A549 (cell line): ENCODE data around the gene PTH. TPM values are rescaled to one million over a fixed set of nuclear protein-coding genes. Genes with fewer than 3 reads are reported as not detected.

Experiments used
- ATAC-seq, 2 experiments: fragments of 200-7000 bp in 1 of 2; fragments of >200 bp in 1 of 2; cut with Nextera tagmentation in 1 of 2; cut with Tn5 transposase in 1 of 2; 3 replicates each; pipeline versions ENCODE4 v1.8.0 to v1.9.1; 2018 to 2020; ENCODE audit warnings: mild to moderate bottlenecking in 1 of 2, moderate library complexity in 1 of 2
- CTCF ChIA-PET: fragments of 300-600 bp; sonication (Branson Sonifier 250); formaldehyde crosslinking; extraction: SDS; loops from one replicate; lab custom pipeline; 2021; ENCODE audit warnings: antibody characterized with exemption, inconsistent platforms; lab: Yijun Ruan, JAX
- POLR2A ChIA-PET: fragments of 350-600 bp; formaldehyde crosslinking; extraction: SDS; loops from one replicate; lab custom pipeline; 2021; ENCODE audit warnings: antibody characterized with exemption, inconsistent platforms; lab: Yijun Ruan, JAX
- DNase-seq, 2 experiments: peaks; one replicate each; pipeline versions ENCODE4 v3.0.0 to v3.0.0-alpha.2; 2011 to 2016; ENCODE audit warnings: low read depth in 1 of 2, low spot score in 1 of 2
- FAIRE-seq: peaks from 2 replicates; lab custom pipeline; 2011; peaks lifted over from hg19 to GRCh38; lab: Jason Lieb, UNC
- H3K27ac ChIP-seq, 2 experiments: fragments of >200 bp; sonication (Bioruptor Twin); formaldehyde crosslinking; 3 replicates each; pipeline ENCODE4 v1.5.1; 2016 to 2017
- H3K4me1 ChIP-seq: fragments of >200 bp; sonication (Bioruptor Twin); formaldehyde crosslinking; 3 replicates; pipeline ENCODE4 v1.6.1; 2016
- H3K4me2 ChIP-seq: fragments of >200 bp; sonication (Bioruptor Twin); formaldehyde crosslinking; 3 replicates; pipeline ENCODE4 v1.6.1; 2016
- H3K4me3 ChIP-seq: fragments of >200 bp; sonication (Bioruptor Twin); formaldehyde crosslinking; 3 replicates; pipeline ENCODE4 v1.5.1; 2016
- H3K9me3 ChIP-seq: fragments of >200 bp; sonication (Bioruptor Twin); formaldehyde crosslinking; 3 replicates; pipeline ENCODE4 v1.6.1; 2016
- CHD2 ChIP-seq: fragments of 150-350 bp; IDR thresholded peaks from 2 replicates; pipeline ENCODE4 v1.6.1; 2014; ENCODE audit warnings: low read length; ENCODE audit not compliant: partially characterized antibody
- EHMT2 ChIP-seq: fragments of 200-600 bp; sonication (generic); IDR thresholded peaks from 2 replicates; pipeline ENCODE4 v1.6.1; 2016; ENCODE audit warnings: antibody characterized with exemption, low read depth, mild to moderate bottlenecking, moderate library complexity
- EP300 ChIP-seq, 2 experiments: fragments of >200 bp; sonication (Bioruptor Twin); formaldehyde crosslinking; IDR thresholded peaks; 2 replicates in 1 of 2; 3 replicates in 1 of 2; pipeline ENCODE4 v1.6.1; 2016 to 2017
- FOXS1 ChIP-seq: fragments of 250-450 bp; sonication (Bioruptor Pico); IDR thresholded peaks from 2 replicates; pipeline ENCODE4 v1.5.0; 2020; ENCODE audit warnings: mild to moderate bottlenecking, moderate library complexity
- GATA3 ChIP-seq: IDR thresholded peaks from 2 replicates; pipeline ENCODE4 v1.6.1; 2012; ENCODE audit warnings: borderline replicate concordance
- HDAC2 ChIP-seq: fragments of 200-600 bp; sonication (generic); IDR thresholded peaks from 2 replicates; pipeline ENCODE4 v1.6.1; 2016
- HOXB5 ChIP-seq: fragments of 250-450 bp; sonication (Bioruptor Pico); IDR thresholded peaks from 2 replicates; pipeline ENCODE4 v1.5.0; 2020; ENCODE audit warnings: mild to moderate bottlenecking, moderate library complexity
- JUN ChIP-seq, 2 experiments: fragments of >200 bp; sonication (Bioruptor Twin); formaldehyde crosslinking; IDR thresholded peaks; 2 replicates in 1 of 2; 3 replicates in 1 of 2; pipeline ENCODE4 v1.6.1; 2016 to 2017
- KDM1A ChIP-seq: fragments of 200-600 bp; sonication (generic); IDR thresholded peaks from 2 replicates; pipeline ENCODE4 v1.6.1; 2016; ENCODE audit warnings: low read depth, mild to moderate bottlenecking
- MAFK ChIP-seq: fragments of 450-650 bp; IDR thresholded peaks from 2 replicates; pipeline ENCODE4 v1.6.1; 2014; ENCODE audit not compliant: partially characterized antibody
- PHF8 ChIP-seq: fragments of 200-600 bp; sonication (generic); IDR thresholded peaks from 2 replicates; pipeline ENCODE4 v1.6.1; 2016; ENCODE audit warnings: low read depth, mild to moderate bottlenecking, antibody characterized with exemption, moderate library complexity, borderline replicate concordance
- POLR2A ChIP-seq: IDR thresholded peaks from 2 replicates; pipeline ENCODE4 v1.6.1; 2012; ENCODE audit warnings: mild to moderate bottlenecking, low read length
- RAD21 ChIP-seq, 2 experiments: fragments of >200 bp in 1 of 2; sonication (Bioruptor Twin) in 1 of 2; formaldehyde crosslinking in 1 of 2; IDR thresholded peaks in 1 of 2; conservative IDR thresholded peaks in 1 of 2; 2 replicates in 1 of 2; 3 replicates in 1 of 2; pipeline ENCODE4 v1.6.1; 2012 to 2018; ENCODE audit warnings: inconsistent platforms in 1 of 2
- RARB ChIP-seq: fragments of 250-450 bp; sonication (Bioruptor Pico); IDR thresholded peaks from 2 replicates; pipeline ENCODE4 v1.8.0; 2021; ENCODE audit warnings: mild to moderate bottlenecking, moderate library complexity
- TP53 ChIP-seq: fragments of 250-450 bp; sonication (Bioruptor Pico); IDR thresholded peaks from 2 replicates; pipeline ENCODE4 v1.5.0; 2021; ENCODE audit warnings: mild to moderate bottlenecking, moderate library complexity
- WGBS: methylation state at CpG from one replicate; pipeline ENCODE4 v1.1.6; 2017; ENCODE audit errors: missing lambda C conversion rate; 5-methylcytosine and 5-hydroxymethylcytosine counted together
- polyA plus RNA-seq, 4 experiments: library from polyadenylated mRNA; depleted of rRNA in 3 of 4; stranded (reverse); fragments of >200 nt; fragmentation: RNase III in 1 of 4; extraction: RNeasy Plus Mini Kit Qiagen cat#74134 plus additional on column Dnase treatment in 1 of 4; gene quantifications; 2 replicates in 3 of 4; 3 replicates in 1 of 4; pipeline ENCODE4 v1.2.3, GENCODE V29; 2011 to 2017
- TF ChIP-seq, protein P1 (sequence below): IDR thresholded peaks from 2 replicates; pipeline ENCODE4 v1.6.1; 2012
- TF ChIP-seq, protein P2 (sequence below): fragments of 150-350 bp; IDR thresholded peaks from 2 replicates; pipeline ENCODE4 v1.6.1; 2014; ENCODE audit warnings: low read depth, mild to moderate bottlenecking, low read length
- TF ChIP-seq, protein P3 (sequence below): fragments of >200 bp; sonication (Bioruptor Twin); formaldehyde crosslinking; IDR thresholded peaks from 3 replicates; pipeline ENCODE4 v1.6.1; 2016
- TF ChIP-seq, protein P4 (sequence below): IDR thresholded peaks from 2 replicates; pipeline ENCODE4 v1.6.1; 2012; ENCODE audit warnings: low read depth, borderline replicate concordance
- TF ChIP-seq, protein P5 (sequence below): fragments of 200-600 bp; sonication (generic); IDR thresholded peaks from 2 replicates; pipeline ENCODE4 v1.6.1; 2016; ENCODE audit warnings: antibody characterized with exemption, mild to moderate bottlenecking, moderate library complexity

The PTH gene
- polyA plus RNA-seq, 2 of the 4 experiments (the other 2 are of a cell fraction) = not detected

DNA sequence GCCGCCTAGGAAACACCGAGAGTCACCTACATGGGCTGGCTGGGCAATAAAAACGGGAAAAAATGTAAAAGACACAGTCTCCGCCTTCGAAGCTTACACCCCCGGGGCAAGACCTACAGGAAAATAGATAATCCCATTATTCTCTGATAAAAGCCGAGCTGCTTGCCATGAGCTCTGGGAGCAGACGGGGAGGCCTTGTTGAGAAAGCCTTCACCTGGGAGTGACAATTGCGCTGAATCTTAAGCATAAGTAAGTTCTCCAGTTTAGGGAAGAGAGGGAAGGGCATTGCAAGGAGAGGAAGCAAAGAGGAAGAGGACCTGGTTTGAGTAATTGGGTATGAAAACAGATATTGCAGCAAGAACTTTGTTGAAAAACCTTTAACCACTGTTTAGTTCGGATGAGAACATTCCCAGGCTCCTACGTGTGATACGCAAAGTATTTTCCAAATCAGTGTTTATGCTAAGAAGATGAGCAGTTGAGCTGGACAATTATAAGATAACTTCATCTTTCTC is 32.0 kb downstream of the PTH start:
- FAIRE-seq = no peak
- peak overlapping the region; percentile 90 for H3K4me2 ChIP-seq
- TF ChIP-seq HOXB5 = no peak
- no peak for TF ChIP-seq RAD21 (conservative IDR thresholded peaks at IDR 0.05 in 1 of 2, IDR thresholded peaks at IDR 0.05 in 1 of 2)
- TF ChIP-seq EHMT2 = no peak
- no peak for TF ChIP-seq KDM1A
- TF ChIP-seq CHD2 = no peak
- no peak for TF ChIP-seq EP300 (IDR thresholded peaks at IDR 0.05)
- H3K4me1 ChIP-seq = peaks cover 13% of the 10 kb centered on the region
- CTCF ChIA-PET = interaction anchor here (0.6 to 2.9 kb wide), 8 partner anchors 9 to 500 kb away, joined by 3 to 14 read pairs (median 6); no protein-coding TSS in a partner anchor
- peak in 1 of 2 experiments; percentile 16 for DNase-seq
- WGBS = 38% methylated on average over 12 of the region's 12 CpGs
- POLR2A ChIA-PET = interaction anchor here (0.7 to 1.5 kb wide), 9 partner anchors 10 to 295 kb away, joined by 3 to 6 read pairs (median 4); no protein-coding TSS in a partner anchor
- H3K27ac ChIP-seq = peak overlapping the region; percentile 91 to 94
- H3K9me3 ChIP-seq = no peaks in the 10 kb centered on the region
- peak overlapping the region; percentile 84 for H3K4me3 ChIP-seq
- ATAC-seq = no peak

DNA sequence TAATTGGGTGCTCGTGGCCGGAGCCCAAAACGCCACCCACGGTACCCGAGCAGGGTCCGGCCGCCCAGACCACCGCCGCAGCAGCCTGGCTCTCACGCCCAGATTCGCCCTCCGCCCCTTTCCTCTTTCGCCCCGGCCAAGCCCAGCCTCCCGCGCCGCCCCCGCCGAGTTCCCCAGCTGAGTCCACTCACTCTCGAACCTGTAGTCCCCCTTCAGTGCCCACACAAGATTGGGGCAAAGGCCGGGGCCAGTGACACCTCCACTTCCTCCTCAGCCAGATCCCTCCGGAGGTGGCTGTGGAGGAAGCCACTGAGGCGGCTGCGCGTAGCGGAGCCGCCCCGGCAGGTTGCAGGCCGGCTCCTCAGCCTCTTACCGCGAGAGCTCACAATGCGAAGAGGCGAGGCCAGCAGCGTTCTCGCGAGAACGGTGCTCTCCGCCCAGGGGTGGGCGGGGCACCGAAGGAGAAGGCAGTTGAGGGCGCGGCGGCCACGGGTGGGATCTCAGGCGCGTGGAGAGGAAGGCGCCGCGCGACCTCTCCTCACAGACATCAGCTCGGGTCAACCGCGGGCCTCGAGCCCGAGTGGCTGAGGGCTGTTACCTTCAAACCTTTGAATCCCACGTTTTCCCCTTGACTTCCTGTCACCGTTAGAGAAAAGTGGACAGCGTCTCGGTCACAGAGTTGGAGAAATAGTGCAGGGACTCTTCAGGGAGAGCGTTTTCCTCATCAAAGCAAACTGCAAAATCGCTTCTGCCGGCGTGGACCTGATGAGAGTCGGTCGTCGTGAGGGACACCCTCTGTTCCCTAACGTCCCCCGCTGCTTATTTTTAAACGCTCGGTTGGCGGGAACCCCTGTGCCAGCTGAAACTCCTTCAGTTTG is 32.7 kb downstream of the PTH start, which contains the start of gene BTBD10:
Gene BTBD10 (minus strand): TSS at position 322 of the 878 bp plus-strand sequence. CDS start 18,098 bp downstream, outside the sequence.
- POLR2A ChIA-PET = interaction anchor here (0.6 to 1.5 kb wide), 9 partner anchors 10 to 295 kb away, joined by 3 to 6 read pairs (median 4); no protein-coding TSS in a partner anchor
- 3% methylated on average over 54 of the region's 71 CpGs for whole genome bisulfite sequencing
- DNase-seq = peak; percentile 86 to 95
- Histone ChIP-seq H3K9me3 (no peaks in the 10 kb centered on the region), H3K4me3 (peak within 1 kb of the TSS; percentile 84), H3K4me1 (peaks cover 13% of the 10 kb centered on the region), H3K4me2 (peak within 1 kb of the TSS; percentile 91), H3K27ac (peak within 1 kb of the TSS; percentile 91 to 94)
- ATAC-seq = peak; percentile 98
- CTCF ChIA-PET = interaction anchor here (0.6 to 2.9 kb wide), 6 partner anchors 10 to 500 kb away, joined by 3 to 14 read pairs (median 6); no protein-coding TSS in a partner anchor
- FAIRE-seq = no peak
- TF ChIP-seq, protein P1, sequence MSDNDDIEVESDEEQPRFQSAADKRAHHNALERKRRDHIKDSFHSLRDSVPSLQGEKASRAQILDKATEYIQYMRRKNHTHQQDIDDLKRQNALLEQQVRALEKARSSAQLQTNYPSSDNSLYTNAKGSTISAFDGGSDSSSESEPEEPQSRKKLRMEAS = peak; percentile 87
- TF ChIP-seq PHF8 (peak; percentile 91), FOXS1 (no peak), RARB (CRISPR knock-in tag) (no peak), RAD21 (conservative IDR thresholded peaks at IDR 0.05 in 1 of 2, IDR thresholded peaks at IDR 0.05 in 1 of 2) (no peak; a peak in 1 of 5 replicates), HDAC2 (no peak), MAFK (peak; percentile 6), POLR2A (peak; percentile 96), TP53 (0 out of 2 replicates have a peak, but pooled peaks have one; percentile 16), JUN (IDR thresholded peaks at IDR 0.05) (peak; percentile 85 to 86), CHD2 (peak; percentile 99), GATA3 (peak; percentile 86)
- TF ChIP-seq, protein P2, sequence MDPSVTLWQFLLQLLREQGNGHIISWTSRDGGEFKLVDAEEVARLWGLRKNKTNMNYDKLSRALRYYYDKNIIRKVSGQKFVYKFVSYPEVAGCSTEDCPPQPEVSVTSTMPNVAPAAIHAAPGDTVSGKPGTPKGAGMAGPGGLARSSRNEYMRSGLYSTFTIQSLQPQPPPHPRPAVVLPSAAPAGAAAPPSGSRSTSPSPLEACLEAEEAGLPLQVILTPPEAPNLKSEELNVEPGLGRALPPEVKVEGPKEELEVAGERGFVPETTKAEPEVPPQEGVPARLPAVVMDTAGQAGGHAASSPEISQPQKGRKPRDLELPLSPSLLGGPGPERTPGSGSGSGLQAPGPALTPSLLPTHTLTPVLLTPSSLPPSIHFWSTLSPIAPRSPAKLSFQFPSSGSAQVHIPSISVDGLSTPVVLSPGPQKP = no peak
- TF ChIP-seq, protein P3, sequence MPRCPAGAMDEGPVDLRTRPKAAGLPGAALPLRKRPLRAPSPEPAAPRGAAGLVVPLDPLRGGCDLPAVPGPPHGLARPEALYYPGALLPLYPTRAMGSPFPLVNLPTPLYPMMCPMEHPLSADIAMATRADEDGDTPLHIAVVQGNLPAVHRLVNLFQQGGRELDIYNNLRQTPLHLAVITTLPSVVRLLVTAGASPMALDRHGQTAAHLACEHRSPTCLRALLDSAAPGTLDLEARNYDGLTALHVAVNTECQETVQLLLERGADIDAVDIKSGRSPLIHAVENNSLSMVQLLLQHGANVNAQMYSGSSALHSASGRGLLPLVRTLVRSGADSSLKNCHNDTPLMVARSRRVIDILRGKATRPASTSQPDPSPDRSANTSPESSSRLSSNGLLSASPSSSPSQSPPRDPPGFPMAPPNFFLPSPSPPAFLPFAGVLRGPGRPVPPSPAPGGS = peak; percentile 94; the same call in 2 of the 3 replicates
- TF ChIP-seq, protein P4, sequence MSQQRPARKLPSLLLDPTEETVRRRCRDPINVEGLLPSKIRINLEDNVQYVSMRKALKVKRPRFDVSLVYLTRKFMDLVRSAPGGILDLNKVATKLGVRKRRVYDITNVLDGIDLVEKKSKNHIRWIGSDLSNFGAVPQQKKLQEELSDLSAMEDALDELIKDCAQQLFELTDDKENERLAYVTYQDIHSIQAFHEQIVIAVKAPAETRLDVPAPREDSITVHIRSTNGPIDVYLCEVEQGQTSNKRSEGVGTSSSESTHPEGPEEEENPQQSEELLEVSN = peak; percentile 42; the same call in 1 of the 2 replicates
- TF ChIP-seq, protein P5, sequence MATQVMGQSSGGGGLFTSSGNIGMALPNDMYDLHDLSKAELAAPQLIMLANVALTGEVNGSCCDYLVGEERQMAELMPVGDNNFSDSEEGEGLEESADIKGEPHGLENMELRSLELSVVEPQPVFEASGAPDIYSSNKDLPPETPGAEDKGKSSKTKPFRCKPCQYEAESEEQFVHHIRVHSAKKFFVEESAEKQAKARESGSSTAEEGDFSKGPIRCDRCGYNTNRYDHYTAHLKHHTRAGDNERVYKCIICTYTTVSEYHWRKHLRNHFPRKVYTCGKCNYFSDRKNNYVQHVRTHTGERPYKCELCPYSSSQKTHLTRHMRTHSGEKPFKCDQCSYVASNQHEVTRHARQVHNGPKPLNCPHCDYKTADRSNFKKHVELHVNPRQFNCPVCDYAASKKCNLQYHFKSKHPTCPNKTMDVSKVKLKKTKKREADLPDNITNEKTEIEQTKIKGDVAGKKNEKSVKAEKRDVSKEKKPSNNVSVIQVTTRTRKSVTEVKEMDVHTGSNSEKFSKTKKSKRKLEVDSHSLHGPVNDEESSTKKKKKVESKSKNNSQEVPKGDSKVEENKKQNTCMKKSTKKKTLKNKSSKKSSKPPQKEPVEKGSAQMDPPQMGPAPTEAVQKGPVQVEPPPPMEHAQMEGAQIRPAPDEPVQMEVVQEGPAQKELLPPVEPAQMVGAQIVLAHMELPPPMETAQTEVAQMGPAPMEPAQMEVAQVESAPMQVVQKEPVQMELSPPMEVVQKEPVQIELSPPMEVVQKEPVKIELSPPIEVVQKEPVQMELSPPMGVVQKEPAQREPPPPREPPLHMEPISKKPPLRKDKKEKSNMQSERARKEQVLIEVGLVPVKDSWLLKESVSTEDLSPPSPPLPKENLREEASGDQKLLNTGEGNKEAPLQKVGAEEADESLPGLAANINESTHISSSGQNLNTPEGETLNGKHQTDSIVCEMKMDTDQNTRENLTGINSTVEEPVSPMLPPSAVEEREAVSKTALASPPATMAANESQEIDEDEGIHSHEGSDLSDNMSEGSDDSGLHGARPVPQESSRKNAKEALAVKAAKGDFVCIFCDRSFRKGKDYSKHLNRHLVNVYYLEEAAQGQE = peak; percentile 100
